H1 (cell line): ENCODE data around the gene INSIG1. TPM values are rescaled to one million over a fixed set of nuclear protein-coding genes. Genes with fewer than 3 reads are reported as not detected.

Experiments
- EP300 ChIP-seq, 2 experiments: IDR thresholded peaks; 1 replicate in 1 of 2; 2 replicates in 1 of 2; pipeline ENCODE4 v1.6.1; 2011 to 2012; ENCODE audit warnings: low read depth in 2 of 2, low read length in 2 of 2, mild to moderate bottlenecking in 2 of 2, borderline replicate concordance in 1 of 2, inconsistent platforms in 1 of 2, moderate library complexity in 1 of 2
- NANOG ChIP-seq: IDR thresholded peaks from 2 replicates; pipeline ENCODE4 v1.6.1; 2011; ENCODE audit warnings: low read length, low read depth, mild to moderate bottlenecking, inconsistent platforms; ENCODE audit not compliant: insufficient read depth, poor library complexity, severe bottlenecking
- RAD21 ChIP-seq, 2 experiments: IDR thresholded peaks in 1 of 2; conservative IDR thresholded peaks in 1 of 2; 2 replicates each; pipeline ENCODE4 v1.6.1; 2011; ENCODE audit warnings: low read depth in 2 of 2, low read length in 2 of 2, improper control_type of control experiment in 1 of 2, inconsistent platforms in 1 of 2, mild to moderate bottlenecking in 1 of 2, moderate library complexity in 1 of 2
- polyA plus RNA-seq, 7 experiments: library from polyadenylated mRNA; depleted of rRNA in 3 of 7; stranded (reverse) in 5 of 7; unstranded in 2 of 7; fragments of >200 nt in 5 of 7; fragments of 200-250 nt in 2 of 7; gene quantifications; 1 replicate in 5 of 7; 2 replicates in 1 of 7; 4 replicates in 1 of 7; pipeline versions ENCODE4 v1.2.1 to v1.2.3, GENCODE V29; 2011 to 2013; ENCODE audit warnings: missing spikeins in 2 of 7, mixed read lengths in 2 of 7
- total RNA-seq: library from RNA; stranded (reverse); fragmentation: NEBNext Ultra II Directional; extraction: Animal tissue kit (Norgen Biotek cat#: 25700); gene quantifications from 2 replicates; pipeline ENCODE4 v1.2.1, GENCODE V29; 2021

The INSIG1 gene
- total and polyA plus RNA-seq, 2 of the 8 experiments (the other 6 are each of a cell fraction or from before 2014, with no cell fraction given) = 40.0 to 58.4 TPM

- TF ChIP-seq RAD21 (IDR thresholded peaks at IDR 0.05 in 1 of 2, conservative IDR thresholded peaks at IDR 0.05 in 1 of 2; ENCODE audit: low read depth in 2 of 2, low read length in 2 of 2) (no peak), EP300 (IDR thresholded peaks at IDR 0.05; ENCODE audit: borderline replicate concordance in 1 of 2, low read depth in 2 of 2, low read length in 2 of 2) (no peak), NANOG (no peak)
Measured at GRCh38 chr7:155341463-155341983, 43.8 kb downstream of the INSIG1 start (continued).
